Activated T-helper 1 cell treated with anti-CD3 and anti-CD28 coated beads, Interleukin-12 subunit alpha, Interleukin-12 subunit beta, Interleukin-2, Interleukin-4 antibody, amounts not matched to agents 30 ng/mL and 10 ng/mL and 1 ng/mL, durations not matched to agents 14 hours and 24 hours and 36 hours (primary cell): ENCODE measurements around the gene ABCG5. TPM values are rescaled to one million over a fixed set of nuclear protein-coding genes. Genes with fewer than 3 reads are reported as not detected.

ENCODE experiments used
- DNase-seq: peaks from one replicate; pipeline ENCODE4 v3.0.0; 2021; ENCODE audit warnings: low spot score
- H3K27ac Mint-ChIP-seq: one replicate; pipeline ENCODE4 v1.8.0; 2021; ENCODE audit warnings: mild to moderate bottlenecking, mixed read lengths
- H3K27me3 Mint-ChIP-seq: one replicate; pipeline ENCODE4 v1.8.0; 2022; ENCODE audit warnings: mild to moderate bottlenecking, moderate library complexity, mixed read lengths; ENCODE audit not compliant: insufficient read depth
- H3K36me3 Mint-ChIP-seq: one replicate; pipeline ENCODE4 v1.8.0; 2021; ENCODE audit warnings: low read depth, mixed read lengths
- H3K4me1 Mint-ChIP-seq: one replicate; pipeline ENCODE4 v1.8.0; 2021; ENCODE audit warnings: low read depth, mixed read lengths
- H3K4me3 Mint-ChIP-seq: one replicate; pipeline ENCODE4 v1.8.0; 2021; ENCODE audit warnings: mild to moderate bottlenecking, moderate library complexity, mixed read lengths
- H3K9me3 Mint-ChIP-seq: one replicate; pipeline ENCODE4 v1.8.0; 2021; ENCODE audit warnings: mixed read lengths
- intact Hi-C: fragments of 100-400 bp; cut with micrococcal nuclease; formaldehyde crosslinking; loops from one replicate; pipeline ENCODE4 v1.15.1; 2024
- total RNA-seq: library from RNA; stranded (reverse); gene quantifications from 2 replicates; pipeline ENCODE4 v1.2.3, GENCODE V29; 2022

Gene ABCG5
- total RNA-seq, 1 donor from 2014 or later = not detected

DNA sequence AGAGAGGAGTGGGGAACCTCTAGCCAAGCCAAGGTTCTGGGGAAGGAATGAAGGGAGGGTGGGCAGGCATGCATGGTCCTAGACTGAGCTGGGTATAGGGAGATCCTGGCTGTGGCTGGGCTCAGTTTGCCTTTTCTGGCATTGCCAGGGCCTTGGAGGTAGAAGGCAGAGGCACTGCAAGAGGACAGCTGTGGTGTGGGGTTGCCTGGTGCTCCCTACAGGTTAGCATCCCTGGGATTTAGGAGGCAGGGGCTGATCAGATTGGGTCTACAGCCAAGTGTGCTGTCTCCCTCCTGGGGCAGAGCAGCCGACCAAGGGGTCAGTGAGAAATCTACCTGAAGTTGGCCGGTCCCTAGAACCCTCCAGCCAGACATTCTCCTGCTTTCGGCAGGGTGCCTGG is 16.0 kb upstream of the ABCG5 start:
- Mint-ChIP-seq H3K27ac (no peak overlapping the region), H3K27me3 (peaks cover 14% of the 10 kb centered on the region), H3K9me3 (no peaks in the 10 kb centered on the region), H3K36me3 (no peaks in the 10 kb centered on the region), H3K4me1 (no peaks in the 10 kb centered on the region), H3K4me3 (no peak overlapping the region)
- intact Hi-C loops = no loop called here
- DNase-seq = no peak

GRCh38 chr2:43853141-43854081 is 14.8 kb upstream of the ABCG5 start:
- Mint-ChIP-seq H3K27me3 (peaks cover 11% of the 10 kb centered on the region), H3K4me1 (no peaks in the 10 kb centered on the region), H3K27ac (no peak overlapping the region), H3K36me3 (no peaks in the 10 kb centered on the region), H3K4me3 (no peak overlapping the region), H3K9me3 (no peaks in the 10 kb centered on the region)
- no peak for DNase-seq
- intact Hi-C loops = no loop called here

DNA sequence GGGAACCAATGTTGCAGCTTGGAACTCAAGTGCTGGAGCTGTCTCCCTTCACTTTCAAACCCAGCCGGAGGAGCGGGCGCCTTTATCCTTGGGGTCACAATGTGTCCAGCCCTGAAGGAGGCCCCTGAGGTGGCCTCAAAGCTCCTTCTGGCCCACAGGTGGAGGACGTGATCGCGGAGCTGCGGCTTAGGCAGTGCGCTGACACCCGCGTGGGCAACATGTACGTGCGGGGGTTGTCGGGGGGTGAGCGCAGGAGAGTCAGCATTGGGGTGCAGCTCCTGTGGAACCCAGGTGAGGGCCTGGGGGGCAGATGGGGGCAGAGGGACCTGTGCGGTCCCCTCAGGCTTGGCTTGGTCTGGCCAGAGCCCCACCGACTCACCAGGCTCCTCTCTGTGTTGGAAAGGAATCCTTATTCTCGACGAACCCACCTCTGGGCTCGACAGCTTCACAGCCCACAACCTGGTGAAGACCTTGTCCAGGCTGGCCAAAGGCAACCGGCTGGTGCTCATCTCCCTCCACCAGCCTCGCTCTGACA is 13.6 kb upstream of the ABCG5 start:
- no peak overlapping the region for H3K4me3 Mint-ChIP-seq
- peaks cover 10% of the 10 kb centered on the region for H3K27me3 Mint-ChIP-seq
- DNase-seq = no peak
- intact Hi-C loops = no loop called here
- H3K27ac Mint-ChIP-seq = no peak overlapping the region
- no peaks in the 10 kb centered on the region for H3K36me3 Mint-ChIP-seq
- H3K9me3 Mint-ChIP-seq = no peaks in the 10 kb centered on the region
- H3K4me1 Mint-ChIP-seq = no peaks in the 10 kb centered on the region

GRCh38 chr2:43851011-43851980 is 12.7 kb upstream of the ABCG5 start:
- Mint-ChIP-seq H3K4me3 (no peak overlapping the region), H3K9me3 (no peaks in the 10 kb centered on the region), H3K27me3 (peaks cover 8% of the 10 kb centered on the region), H3K27ac (no peak overlapping the region), H3K4me1 (no peaks in the 10 kb centered on the region), H3K36me3 (no peaks in the 10 kb centered on the region)
- no peak for DNase-seq
- intact Hi-C loops = no loop called here

DNA sequence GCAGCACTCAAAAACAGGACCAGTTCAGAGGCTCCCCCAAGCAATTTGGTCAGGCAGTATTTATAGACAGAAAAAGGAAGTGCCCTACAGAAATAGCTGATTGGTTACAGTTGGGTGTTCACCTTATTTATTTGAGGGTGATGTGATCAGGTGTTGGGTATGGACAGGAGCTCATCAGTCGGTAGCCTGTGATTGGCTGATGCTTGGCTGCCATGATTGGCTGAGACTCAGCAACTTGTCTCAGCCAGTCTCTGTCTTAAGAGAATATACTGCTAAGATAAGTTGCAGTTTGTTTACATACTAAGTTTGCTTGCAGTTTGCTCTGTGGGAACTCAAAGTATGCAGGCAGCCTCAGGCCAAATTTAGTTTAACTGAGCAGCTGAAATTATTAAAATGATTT is 9.6 kb upstream of the ABCG5 start:
- H3K27me3 Mint-ChIP-seq = peaks cover 6% of the 10 kb centered on the region
- no peaks in the 10 kb centered on the region for H3K36me3 Mint-ChIP-seq
- intact Hi-C loops = no loop called here
- no peaks in the 10 kb centered on the region for H3K9me3 Mint-ChIP-seq
- H3K4me1 Mint-ChIP-seq = no peaks in the 10 kb centered on the region
- DNase-seq = no peak
- H3K27ac Mint-ChIP-seq = no peak overlapping the region
- H3K4me3 Mint-ChIP-seq = no peak overlapping the region

DNA sequence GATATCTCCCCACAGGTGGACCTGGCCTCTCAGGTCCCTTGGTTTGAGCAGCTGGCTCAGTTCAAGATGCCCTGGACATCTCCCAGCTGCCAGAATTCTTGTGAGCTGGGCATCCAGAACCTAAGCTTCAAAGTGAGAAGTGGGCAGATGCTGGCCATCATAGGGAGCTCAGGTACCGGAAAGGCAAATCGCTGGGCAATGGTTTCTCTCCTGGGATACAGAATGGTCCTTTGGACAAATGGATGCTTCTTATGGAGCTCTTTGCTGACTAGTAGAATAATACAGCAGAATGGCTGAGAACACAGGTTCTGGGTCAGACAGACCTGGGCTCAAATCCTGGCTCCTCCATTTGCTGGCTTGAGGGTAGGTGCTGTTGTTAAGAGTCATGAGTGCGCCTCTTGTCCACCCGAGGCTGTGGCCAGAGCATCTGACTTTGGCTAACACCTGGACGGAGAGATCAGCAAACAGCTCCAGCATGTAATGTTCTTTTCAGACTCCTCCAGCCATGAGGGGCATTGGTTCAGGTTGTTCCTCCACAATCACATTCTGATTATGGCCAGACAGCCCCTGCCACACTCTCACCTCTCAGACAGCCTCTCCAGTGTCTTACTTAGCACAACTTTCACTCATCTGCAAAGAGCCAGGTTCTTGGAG is 7.6 kb upstream of the ABCG5 start:
- Mint-ChIP-seq H3K9me3 (no peaks in the 10 kb centered on the region), H3K27ac (no peak overlapping the region), H3K4me3 (no peak overlapping the region), H3K4me1 (no peaks in the 10 kb centered on the region), H3K27me3 (peaks cover 6% of the 10 kb centered on the region), H3K36me3 (no peaks in the 10 kb centered on the region)
- no peak for DNase-seq
- intact Hi-C loops = no loop called here

- H3K4me1 Mint-ChIP-seq = no peaks in the 10 kb centered on the region
- DNase-seq = no peak
- H3K27ac Mint-ChIP-seq = no peak overlapping the region
- no peaks in the 10 kb centered on the region for H3K9me3 Mint-ChIP-seq
- H3K27me3 Mint-ChIP-seq = peaks cover 7% of the 10 kb centered on the region
- intact Hi-C loops = no loop called here
- H3K4me3 Mint-ChIP-seq = no peak overlapping the region
- H3K36me3 Mint-ChIP-seq = no peaks in the 10 kb centered on the region
Observed at GRCh38 chr2:43845181-43845580, 6.5 kb upstream of the ABCG5 start.

DNA sequence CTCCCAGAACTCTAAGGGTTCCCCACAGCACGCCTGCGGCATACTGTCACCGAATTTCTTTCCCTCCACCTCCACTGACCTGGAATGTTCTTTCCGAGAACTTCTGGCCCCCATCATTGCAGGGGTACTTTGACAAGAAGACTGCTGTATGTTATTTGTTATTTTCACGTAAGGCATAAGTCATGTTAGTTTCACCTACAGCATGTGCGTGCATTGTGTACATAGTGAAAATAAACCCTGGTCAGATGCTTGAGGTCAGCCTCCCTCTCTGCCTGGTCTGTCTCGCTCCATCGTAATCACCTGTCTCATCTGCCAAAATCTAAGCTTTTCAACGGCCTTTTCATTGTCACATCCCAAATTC is 4.2 kb upstream of the ABCG5 start:
- intact Hi-C loops = no loop called here
- Mint-ChIP-seq H3K4me1 (no peaks in the 10 kb centered on the region), H3K27ac (no peak overlapping the region), H3K4me3 (no peak overlapping the region), H3K36me3 (no peaks in the 10 kb centered on the region), H3K9me3 (no peaks in the 10 kb centered on the region), H3K27me3 (peaks cover 4% of the 10 kb centered on the region)
- no peak for DNase-seq

- DNase-seq = no peak
- Mint-ChIP-seq H3K27me3 (peaks cover 4% of the 10 kb centered on the region), H3K27ac (no peak overlapping the region), H3K36me3 (no peaks in the 10 kb centered on the region), H3K9me3 (no peaks in the 10 kb centered on the region), H3K4me3 (no peak overlapping the region), H3K4me1 (no peaks in the 10 kb centered on the region)
- intact Hi-C loops = no loop called here
Observed at GRCh38 chr2:43841949-43842865, 3.6 kb upstream of the ABCG5 start.

DNA sequence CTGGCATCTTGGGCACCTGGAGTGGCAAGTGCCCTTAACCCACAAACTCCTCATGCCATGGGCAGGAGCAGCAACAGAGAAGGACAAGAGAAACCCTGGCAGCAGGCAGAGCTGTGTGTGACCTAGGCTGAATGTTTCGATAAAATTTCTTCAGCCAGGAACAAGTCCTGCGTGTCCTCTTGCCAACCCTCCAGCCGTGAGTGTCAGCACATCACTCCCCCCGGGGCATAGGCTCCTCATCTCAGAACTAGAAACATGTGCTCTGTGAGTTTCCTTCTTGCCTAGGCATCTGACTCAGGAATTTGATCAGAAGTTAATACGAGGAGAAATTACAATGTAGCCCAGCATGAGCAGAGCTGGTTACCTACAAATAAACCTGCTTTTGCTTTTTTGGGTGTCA is 2.3 kb upstream of the ABCG5 start:
- peaks cover 4% of the 10 kb centered on the region for H3K27me3 Mint-ChIP-seq
- intact Hi-C loops = no loop called here

DNA sequence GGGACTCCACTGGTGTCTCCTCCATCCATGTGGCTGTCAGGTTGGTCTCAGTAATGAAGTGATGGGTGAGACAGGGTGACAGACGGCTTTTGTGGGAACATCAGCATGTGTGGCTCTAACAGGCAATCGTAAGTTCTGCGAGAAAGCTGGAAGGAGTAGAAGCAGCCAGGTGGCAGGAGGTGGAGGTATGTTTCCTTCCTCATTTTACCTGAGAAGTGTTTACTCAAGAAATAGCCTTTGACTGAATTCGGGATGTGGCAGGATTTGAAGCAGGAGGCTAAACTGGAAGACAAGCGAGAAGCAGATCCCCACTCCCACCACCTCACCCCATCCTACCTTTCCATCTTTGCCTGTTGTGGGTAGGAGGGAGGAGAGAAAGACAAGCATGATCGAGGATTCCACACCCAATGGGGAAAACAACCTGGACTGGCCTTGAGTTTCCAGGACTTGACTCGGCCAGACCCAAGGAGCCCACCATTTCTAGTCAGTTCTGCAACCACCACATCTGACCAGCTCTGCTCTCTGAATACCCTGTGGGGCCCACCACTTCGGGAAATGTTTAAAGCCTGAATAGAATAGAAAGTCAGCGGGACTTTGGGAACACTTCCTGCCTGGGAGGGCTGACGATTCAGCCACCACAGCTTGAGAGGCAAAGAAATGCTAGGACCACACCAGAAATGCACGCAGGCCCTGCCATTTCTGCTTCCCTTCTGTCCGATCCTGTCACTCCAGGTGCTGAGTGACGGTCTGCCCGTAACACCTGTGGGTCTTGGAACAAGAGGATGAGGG is 1.3 kb upstream of the ABCG5 start:
- H3K4me3 Mint-ChIP-seq = no peak overlapping the region
- DNase-seq = no peak

More for the DNA sequence above, 2.3 kb upstream of the ABCG5 start:
- Mint-ChIP-seq H3K4me1 (no peaks in the 10 kb centered on the region), H3K27ac (no peak overlapping the region), H3K36me3 (no peaks in the 10 kb centered on the region), H3K9me3 (no peaks in the 10 kb centered on the region), H3K4me3 (no peak overlapping the region)
- DNase-seq = no peak

More for the DNA sequence above, 1.3 kb upstream of the ABCG5 start:
- Mint-ChIP-seq H3K27ac (no peak overlapping the region), H3K4me1 (no peaks in the 10 kb centered on the region), H3K27me3 (peaks cover 4% of the 10 kb centered on the region), H3K9me3 (no peaks in the 10 kb centered on the region), H3K36me3 (no peaks in the 10 kb centered on the region)
- intact Hi-C loops = no loop called here
